Stimulated activated CD4-positive, alpha-beta T cell treated with anti-CD3 and anti-CD28 coated beads, Interleukin-4, amount 100 ng/mL, for 48 hours (primary cell): ENCODE results near the gene USP47.

Experiments used
- DNase-seq, 2 donors: peaks; one replicate each; pipeline ENCODE4 v3.0.0-alpha.2; 2020; ENCODE audit warnings: low read depth in 2 of 2

USP47 gene

GRCh38 chr11:11980841-11981308, 139.1 kb downstream of the USP47 start:
- no peak for DNase-seq

GRCh38 chr11:11981364-11981763, 139.6 kb downstream of the USP47 start:
- DNase-seq: no peak

GRCh38 chr11:11981840-11982239, 140.1 kb downstream of the USP47 start:
- no peak for DNase-seq

GRCh38 chr11:11982461-11982860, 140.7 kb downstream of the USP47 start:
- DNase-seq: no peak

- DNase-seq: no peak
These were observed 141.2 kb downstream of the USP47 start for GRCh38 chr11:11982975-11983374.

GRCh38 chr11:11983427-11983826, 141.7 kb downstream of the USP47 start:
- DNase-seq: no peak

- DNase-seq: no peak
These were observed 142.8 kb downstream of the USP47 start for GRCh38 chr11:11984563-11984962.

GRCh38 chr11:11985016-11985715, 143.4 kb downstream of the USP47 start:
- no peak for DNase-seq

GRCh38 chr11:11985954-11986949, 144.5 kb downstream of the USP47 start:
- DNase-seq: no peak

GRCh38 chr11:11987503-11988022, 145.8 kb downstream of the USP47 start:
- no peak for DNase-seq

- no peak for DNase-seq
These were observed 146.4 kb downstream of the USP47 start for GRCh38 chr11:11988099-11988651.

- DNase-seq: no peak
These were observed 147.0 kb downstream of the USP47 start for GRCh38 chr11:11988681-11989261.

- DNase-seq: no peak
These were observed 148.3 kb downstream of the USP47 start for GRCh38 chr11:11989774-11990744.

- no peak for DNase-seq
These were observed 150.8 kb downstream of the USP47 start for GRCh38 chr11:11992257-11993212.

- DNase-seq: no peak
These were observed 152.1 kb downstream of the USP47 start for GRCh38 chr11:11993839-11994238.

GRCh38 chr11:11995601-11996000, 153.8 kb downstream of the USP47 start:
- DNase-seq: no peak

- no peak for DNase-seq
These were observed 154.7 kb downstream of the USP47 start for GRCh38 chr11:11996321-11997048.

- no peak for DNase-seq
These were observed 155.2 kb downstream of the USP47 start for GRCh38 chr11:11997049-11997322.
